ENCODE results near the gene ATP9A. TPM values are rescaled to one million over a fixed set of nuclear protein-coding genes. Genes with fewer than 3 reads are reported as not detected.
A peak's percentile ranks its signal among the peaks of the same experiment; 100 is the strongest.

The ATP9A gene
- total RNA-seq, 1 donor from 2014 or later = 32.1 TPM

DNA sequence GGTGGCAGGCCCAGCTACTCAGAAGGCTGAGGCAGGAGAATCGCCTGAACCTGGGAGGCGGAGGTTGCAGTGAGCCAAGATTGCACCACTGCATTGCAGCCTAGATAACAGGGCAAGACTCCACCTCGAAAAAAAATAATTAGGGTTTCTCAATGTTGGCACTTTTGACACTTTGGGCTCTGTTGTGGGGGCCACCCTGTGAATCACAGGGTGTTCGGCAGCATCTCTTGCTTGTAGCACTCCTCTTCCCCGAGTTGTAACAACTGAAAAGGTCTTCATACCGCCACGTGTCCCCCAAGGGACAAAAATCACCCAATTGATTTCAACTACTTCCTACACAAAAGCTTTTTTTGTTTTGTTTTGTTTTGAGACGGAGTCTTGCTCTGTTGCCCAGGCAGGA lies 172.4 kb downstream of the ATP9A start:
- no peaks in the 10 kb centered on the region for H3K9me3 ChIP-seq
- peaks cover 10% of the 10 kb centered on the region for H3K4me1 ChIP-seq
- H3K4me3 ChIP-seq = no peak overlapping the region
- H3K36me3 ChIP-seq = peaks cover 6% of the 10 kb centered on the region
- ATAC-seq (no peak), DNase-seq (no peak)
- intact Hi-C loops (cut with DNase I) = loop anchor here (10.0 kb wide), 1 partner anchor 221 kb away; no protein-coding TSS in a partner anchor
- TF ChIP-seq, protein P1, sequence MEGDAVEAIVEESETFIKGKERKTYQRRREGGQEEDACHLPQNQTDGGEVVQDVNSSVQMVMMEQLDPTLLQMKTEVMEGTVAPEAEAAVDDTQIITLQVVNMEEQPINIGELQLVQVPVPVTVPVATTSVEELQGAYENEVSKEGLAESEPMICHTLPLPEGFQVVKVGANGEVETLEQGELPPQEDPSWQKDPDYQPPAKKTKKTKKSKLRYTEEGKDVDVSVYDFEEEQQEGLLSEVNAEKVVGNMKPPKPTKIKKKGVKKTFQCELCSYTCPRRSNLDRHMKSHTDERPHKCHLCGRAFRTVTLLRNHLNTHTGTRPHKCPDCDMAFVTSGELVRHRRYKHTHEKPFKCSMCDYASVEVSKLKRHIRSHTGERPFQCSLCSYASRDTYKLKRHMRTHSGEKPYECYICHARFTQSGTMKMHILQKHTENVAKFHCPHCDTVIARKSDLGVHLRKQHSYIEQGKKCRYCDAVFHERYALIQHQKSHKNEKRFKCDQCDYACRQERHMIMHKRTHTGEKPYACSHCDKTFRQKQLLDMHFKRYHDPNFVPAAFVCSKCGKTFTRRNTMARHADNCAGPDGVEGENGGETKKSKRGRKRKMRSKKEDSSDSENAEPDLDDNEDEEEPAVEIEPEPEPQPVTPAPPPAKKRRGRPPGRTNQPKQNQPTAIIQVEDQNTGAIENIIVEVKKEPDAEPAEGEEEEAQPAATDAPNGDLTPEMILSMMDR (IDR thresholded peaks at IDR 0.05) = no peak
- no peaks in the 10 kb centered on the region for H3K27me3 ChIP-seq
- no peak overlapping the region for H3K27ac ChIP-seq

GRCh38 chr20:51595058-51595532 lies 173.1 kb downstream of the ATP9A start:
- H3K4me1 ChIP-seq = peaks cover 10% of the 10 kb centered on the region
- no peaks in the 10 kb centered on the region for H3K27me3 ChIP-seq
- DNase-seq = peak; percentile 91
- peak; percentile 98 for ATAC-seq
- TF ChIP-seq, protein P1 (IDR thresholded peaks at IDR 0.05) = peak; percentile 89
- H3K4me3 ChIP-seq = no peak overlapping the region
- no peaks in the 10 kb centered on the region for H3K9me3 ChIP-seq
- intact Hi-C loops (cut with DNase I) = loop anchor here (10.0 kb wide), 1 partner anchor 220 kb away; no protein-coding TSS in a partner anchor
- no peak overlapping the region for H3K27ac ChIP-seq
- H3K36me3 ChIP-seq = peaks cover 2% of the 10 kb centered on the region

DNA sequence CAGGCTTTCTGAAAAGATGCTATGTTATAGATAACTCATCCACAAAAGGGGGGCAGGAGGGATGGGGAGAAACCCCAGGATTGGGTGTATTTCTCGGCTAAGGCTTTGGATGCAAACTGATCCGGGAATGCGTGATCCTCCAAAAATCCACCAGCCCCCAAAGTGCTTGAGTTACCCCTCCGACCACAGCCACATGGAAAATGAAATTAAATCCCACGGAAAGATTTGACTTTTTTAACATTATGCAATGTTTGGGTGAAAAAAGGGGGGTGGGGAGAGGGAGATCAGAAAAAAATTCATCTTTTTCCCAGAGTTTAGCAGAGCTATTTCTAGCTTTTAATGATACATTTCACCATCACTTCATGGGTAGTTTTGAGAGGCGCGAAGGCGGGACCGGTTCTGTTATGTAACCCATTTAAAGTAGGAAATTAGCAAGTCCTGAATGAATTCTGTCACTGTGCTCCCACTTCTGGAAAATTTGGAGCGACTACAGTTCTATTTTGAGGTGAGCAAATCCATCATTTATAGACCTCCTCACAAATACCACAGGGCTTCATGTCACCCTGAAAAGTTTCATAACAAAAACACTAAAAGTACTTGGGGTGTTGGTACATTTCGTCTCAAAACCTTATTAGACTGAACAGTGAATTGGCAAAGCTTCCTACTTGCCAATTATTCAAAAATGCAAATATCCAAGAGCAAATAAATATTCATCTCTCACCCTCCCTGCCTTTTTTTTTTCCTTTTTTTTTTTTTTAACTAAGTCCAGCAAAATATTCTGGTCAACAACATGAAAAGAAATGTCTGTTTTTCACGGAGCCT lies 173.7 kb downstream of the ATP9A start:
- TF ChIP-seq, protein P1 (IDR thresholded peaks at IDR 0.05) = no peak
- H3K4me3 ChIP-seq = no peak overlapping the region
- no peak for DNase-seq
- H3K27me3 ChIP-seq = no peaks in the 10 kb centered on the region
- H3K4me1 ChIP-seq = peaks cover 10% of the 10 kb centered on the region
- no peak for ATAC-seq
- intact Hi-C loops (cut with DNase I) = loop anchor here (10.0 kb wide), 1 partner anchor 220 kb away; no protein-coding TSS in a partner anchor
- no peaks in the 10 kb centered on the region for H3K9me3 ChIP-seq
- H3K27ac ChIP-seq = no peak overlapping the region
- H3K36me3 ChIP-seq = no peaks in the 10 kb centered on the region

- Histone ChIP-seq H3K27me3 (no peaks in the 10 kb centered on the region), H3K4me3 (no peak overlapping the region), H3K27ac (no peak overlapping the region), H3K9me3 (no peaks in the 10 kb centered on the region), H3K36me3 (no peaks in the 10 kb centered on the region), H3K4me1 (peaks cover 10% of the 10 kb centered on the region)
- TF ChIP-seq, protein P1 (IDR thresholded peaks at IDR 0.05) = no peak
- intact Hi-C loops (cut with DNase I) = loop anchor here (10.0 kb wide), 1 partner anchor 219 kb away; no protein-coding TSS in a partner anchor
- ATAC-seq (no peak), DNase-seq (no peak)
Observed at GRCh38 chr20:51593584-51593983, 174.6 kb downstream of the ATP9A start.

- Histone ChIP-seq H3K27me3 (no peaks in the 10 kb centered on the region), H3K9me3 (no peaks in the 10 kb centered on the region), H3K27ac (no peak overlapping the region), H3K4me1 (peaks cover 10% of the 10 kb centered on the region), H3K4me3 (no peak overlapping the region), H3K36me3 (no peaks in the 10 kb centered on the region)
- DNase-seq (no peak), ATAC-seq (no peak)
- intact Hi-C loops (cut with DNase I) = loop anchor here (10.0 kb wide), 1 partner anchor 218 kb away; no protein-coding TSS in a partner anchor
- TF ChIP-seq, protein P1 (IDR thresholded peaks at IDR 0.05) = no peak
Observed at GRCh38 chr20:51592564-51592963, 175.6 kb downstream of the ATP9A start.
